TTC549 (cell line): ENCODE results near the gene ZNF546.

Source experiments
- FAIRE-seq: peaks from 2 replicates; lab custom pipeline; 2012; peaks lifted over from hg19 to GRCh38; lab: Jason Lieb, UNC

The ZNF546 gene

GRCh38 chr19:40055832-40056504, 59.1 kb downstream of the ZNF546 start, which contains the start of gene ZNF780B:
Gene ZNF780B, minus strand, starts transcription at chr19:40056231. Its CDS starts 5,899 bp downstream, at chr19:40050332.
- FAIRE-seq = no peak

DNA sequence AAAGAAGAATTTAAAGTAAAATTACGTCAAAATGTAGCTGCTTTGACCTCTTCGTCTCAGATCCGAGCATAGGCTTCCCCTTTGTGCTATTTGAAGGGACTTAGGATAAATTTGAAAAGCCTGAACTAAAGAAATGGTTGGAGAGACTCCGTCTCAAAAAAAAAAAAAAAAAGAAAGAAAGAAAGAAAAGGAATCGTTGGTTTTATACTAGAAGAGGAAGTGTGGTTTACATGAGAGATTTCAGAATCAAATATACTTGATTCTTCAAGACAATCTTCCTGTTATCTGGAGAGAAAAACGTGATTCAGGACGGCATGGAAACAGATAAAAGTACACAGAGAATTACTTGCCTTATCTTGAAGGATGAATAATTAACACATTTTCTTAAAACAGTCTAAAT, 59.6 kb downstream of the ZNF546 start:
- no peak for FAIRE-seq

DNA sequence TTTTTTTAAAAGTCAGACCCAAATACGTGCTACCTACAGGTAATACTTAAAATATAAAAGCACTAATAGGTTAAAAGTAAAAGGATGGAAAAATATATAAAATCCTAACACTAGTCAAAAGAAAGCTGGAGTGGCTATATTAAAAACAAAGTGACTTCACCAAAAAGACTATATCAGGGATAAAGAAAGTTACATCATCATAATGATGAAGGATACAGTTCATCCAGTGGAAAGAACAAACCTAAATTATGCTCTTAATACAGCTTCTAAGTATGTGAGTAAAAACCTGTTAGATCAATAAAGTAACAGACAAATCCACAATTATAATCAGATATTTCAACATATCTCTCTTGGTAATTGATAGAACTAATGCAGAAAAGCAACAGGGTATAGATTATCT, 60.3 kb downstream of the ZNF546 start:
- no peak for FAIRE-seq

DNA sequence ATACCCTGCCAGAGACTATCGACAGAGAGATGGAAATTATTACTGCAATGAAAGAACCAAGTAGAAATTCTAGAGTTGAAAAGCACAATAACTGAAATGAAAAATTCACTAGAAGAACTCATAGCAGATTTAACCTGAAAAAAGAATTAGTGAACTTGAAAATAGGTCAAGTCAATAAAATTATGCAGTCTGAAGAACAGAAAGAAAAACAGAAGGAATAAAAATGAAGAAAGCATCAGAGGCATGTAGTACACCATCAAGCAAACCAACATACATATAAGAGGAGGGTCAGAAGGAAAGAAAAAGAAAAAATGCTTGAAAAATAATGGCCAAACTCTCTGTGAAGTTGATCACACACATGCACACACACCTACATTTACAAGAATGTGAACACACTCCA, 62.8 kb downstream of the ZNF546 start:
- no peak for FAIRE-seq

DNA sequence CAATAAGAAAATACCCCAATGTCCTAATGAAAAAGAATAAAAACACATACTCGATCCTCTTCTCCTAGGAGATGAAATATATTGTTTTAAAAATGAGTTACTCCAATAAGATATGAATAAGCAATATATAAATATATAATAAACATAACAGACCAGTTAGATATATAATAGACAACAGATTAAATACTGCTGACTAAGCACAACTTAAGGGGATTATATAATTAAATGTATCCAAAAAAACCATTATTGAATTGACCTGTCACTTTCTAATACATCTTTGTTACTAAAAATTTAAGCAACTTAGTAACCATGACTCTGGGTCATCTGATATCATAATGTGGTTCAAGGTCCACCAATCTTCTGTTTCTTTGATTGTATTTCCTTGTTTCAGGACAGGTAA, 73.2 kb downstream of the ZNF546 start:
- FAIRE-seq = no peak
